ENCODE data around the gene PPP2R5E.

DNA sequence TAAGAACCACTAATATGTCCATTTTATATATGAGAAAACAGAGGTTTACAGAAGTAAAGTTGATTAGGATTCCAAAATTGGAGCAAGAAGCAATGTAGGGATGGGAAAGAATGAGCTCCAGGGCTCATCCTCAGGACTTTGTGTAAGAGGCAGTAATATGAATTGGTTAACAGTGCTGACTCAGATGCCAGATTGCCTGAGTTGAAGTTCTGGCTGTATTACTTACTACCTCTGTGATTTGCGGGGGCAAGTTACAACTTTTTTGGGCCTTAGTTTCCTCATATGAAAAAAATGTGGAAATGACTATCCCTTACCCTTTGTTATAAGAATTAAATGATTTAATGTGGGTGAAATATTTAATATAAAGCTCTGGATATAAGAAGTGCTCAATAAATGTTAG, 35.1 kb upstream of the PPP2R5E start:
- TF ChIP-seq, protein P1, sequence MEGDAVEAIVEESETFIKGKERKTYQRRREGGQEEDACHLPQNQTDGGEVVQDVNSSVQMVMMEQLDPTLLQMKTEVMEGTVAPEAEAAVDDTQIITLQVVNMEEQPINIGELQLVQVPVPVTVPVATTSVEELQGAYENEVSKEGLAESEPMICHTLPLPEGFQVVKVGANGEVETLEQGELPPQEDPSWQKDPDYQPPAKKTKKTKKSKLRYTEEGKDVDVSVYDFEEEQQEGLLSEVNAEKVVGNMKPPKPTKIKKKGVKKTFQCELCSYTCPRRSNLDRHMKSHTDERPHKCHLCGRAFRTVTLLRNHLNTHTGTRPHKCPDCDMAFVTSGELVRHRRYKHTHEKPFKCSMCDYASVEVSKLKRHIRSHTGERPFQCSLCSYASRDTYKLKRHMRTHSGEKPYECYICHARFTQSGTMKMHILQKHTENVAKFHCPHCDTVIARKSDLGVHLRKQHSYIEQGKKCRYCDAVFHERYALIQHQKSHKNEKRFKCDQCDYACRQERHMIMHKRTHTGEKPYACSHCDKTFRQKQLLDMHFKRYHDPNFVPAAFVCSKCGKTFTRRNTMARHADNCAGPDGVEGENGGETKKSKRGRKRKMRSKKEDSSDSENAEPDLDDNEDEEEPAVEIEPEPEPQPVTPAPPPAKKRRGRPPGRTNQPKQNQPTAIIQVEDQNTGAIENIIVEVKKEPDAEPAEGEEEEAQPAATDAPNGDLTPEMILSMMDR (IDR thresholded peaks at IDR 0.05), result no peak
- TF ChIP-seq POLR2AphosphoS5 (IDR thresholded peaks at IDR 0.05) (no peak), EP300 (IDR thresholded peaks at IDR 0.05) (no peak)
